ENCODE measurements around the gene KCNQ1.

DNA sequence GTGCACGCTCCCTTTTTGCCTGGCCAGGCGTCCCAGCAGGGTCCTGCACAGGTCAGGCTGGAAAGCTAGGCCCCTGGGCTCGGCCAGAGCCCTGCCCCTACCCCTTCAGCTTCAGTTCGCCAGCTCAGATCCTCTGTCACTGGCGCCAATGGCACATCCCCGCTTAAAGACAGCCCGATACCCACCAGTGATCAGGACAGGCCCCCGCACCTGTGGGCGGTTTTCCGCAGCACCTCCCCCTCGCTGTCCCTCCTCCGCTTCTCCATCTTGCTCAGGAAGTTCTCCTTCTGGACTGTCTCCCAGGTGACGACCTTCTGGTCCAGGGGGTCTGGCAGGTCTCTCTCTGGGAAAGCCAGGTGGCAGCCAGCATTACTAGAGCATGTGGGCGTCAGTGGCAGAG is 38.4 kb upstream of the KCNQ1 start:
- TF ChIP-seq, protein P1, sequence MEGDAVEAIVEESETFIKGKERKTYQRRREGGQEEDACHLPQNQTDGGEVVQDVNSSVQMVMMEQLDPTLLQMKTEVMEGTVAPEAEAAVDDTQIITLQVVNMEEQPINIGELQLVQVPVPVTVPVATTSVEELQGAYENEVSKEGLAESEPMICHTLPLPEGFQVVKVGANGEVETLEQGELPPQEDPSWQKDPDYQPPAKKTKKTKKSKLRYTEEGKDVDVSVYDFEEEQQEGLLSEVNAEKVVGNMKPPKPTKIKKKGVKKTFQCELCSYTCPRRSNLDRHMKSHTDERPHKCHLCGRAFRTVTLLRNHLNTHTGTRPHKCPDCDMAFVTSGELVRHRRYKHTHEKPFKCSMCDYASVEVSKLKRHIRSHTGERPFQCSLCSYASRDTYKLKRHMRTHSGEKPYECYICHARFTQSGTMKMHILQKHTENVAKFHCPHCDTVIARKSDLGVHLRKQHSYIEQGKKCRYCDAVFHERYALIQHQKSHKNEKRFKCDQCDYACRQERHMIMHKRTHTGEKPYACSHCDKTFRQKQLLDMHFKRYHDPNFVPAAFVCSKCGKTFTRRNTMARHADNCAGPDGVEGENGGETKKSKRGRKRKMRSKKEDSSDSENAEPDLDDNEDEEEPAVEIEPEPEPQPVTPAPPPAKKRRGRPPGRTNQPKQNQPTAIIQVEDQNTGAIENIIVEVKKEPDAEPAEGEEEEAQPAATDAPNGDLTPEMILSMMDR (conservative IDR thresholded peaks at IDR 0.05), result no peak
- no peak for TF ChIP-seq EZH2 (IDR thresholded peaks at IDR 0.05; ENCODE audit: low read depth)
